Central memory CD8-positive, alpha-beta T cell (primary cell): ENCODE measurements around the gene SPOCK1.

Experiments
- ATAC-seq: fragments of 150-1000 bp; cut with Tn5 transposase; replicated peaks from 2 replicates; pipeline ENCODE4 v1.10.0; 2022; ENCODE audit warnings: mild to moderate bottlenecking, moderate FRiP score, moderate number of reproducible peaks; ENCODE audit not compliant: poor library complexity, severe bottlenecking; ENCODE audit errors: extremely low read depth
- DNase-seq, 2 donors: peaks; one replicate each; pipeline ENCODE4 v3.0.0; 2021; ENCODE audit warnings: low spot score in 2 of 2
- H3K27ac Mint-ChIP-seq: one replicate; pipeline ENCODE4 v1.8.0; 2022; ENCODE audit warnings: low read depth, mild to moderate bottlenecking, moderate library complexity, mixed read lengths
- H3K27me3 Mint-ChIP-seq: one replicate; pipeline ENCODE4 v1.8.0; 2022; ENCODE audit warnings: mixed read lengths
- H3K36me3 Mint-ChIP-seq: one replicate; pipeline ENCODE4 v1.8.0; 2022; ENCODE audit warnings: mild to moderate bottlenecking, moderate library complexity, mixed read lengths; ENCODE audit not compliant: insufficient read depth
- H3K4me1 Mint-ChIP-seq: one replicate; pipeline ENCODE4 v1.8.0; 2022; ENCODE audit warnings: mixed read lengths
- H3K4me3 Mint-ChIP-seq: one replicate; pipeline ENCODE4 v1.8.0; 2022; ENCODE audit warnings: mild to moderate bottlenecking, moderate library complexity, mixed read lengths
- H3K9me3 Mint-ChIP-seq: one replicate; pipeline ENCODE4 v1.8.0; 2022; ENCODE audit warnings: mixed read lengths

The SPOCK1 gene

DNA sequence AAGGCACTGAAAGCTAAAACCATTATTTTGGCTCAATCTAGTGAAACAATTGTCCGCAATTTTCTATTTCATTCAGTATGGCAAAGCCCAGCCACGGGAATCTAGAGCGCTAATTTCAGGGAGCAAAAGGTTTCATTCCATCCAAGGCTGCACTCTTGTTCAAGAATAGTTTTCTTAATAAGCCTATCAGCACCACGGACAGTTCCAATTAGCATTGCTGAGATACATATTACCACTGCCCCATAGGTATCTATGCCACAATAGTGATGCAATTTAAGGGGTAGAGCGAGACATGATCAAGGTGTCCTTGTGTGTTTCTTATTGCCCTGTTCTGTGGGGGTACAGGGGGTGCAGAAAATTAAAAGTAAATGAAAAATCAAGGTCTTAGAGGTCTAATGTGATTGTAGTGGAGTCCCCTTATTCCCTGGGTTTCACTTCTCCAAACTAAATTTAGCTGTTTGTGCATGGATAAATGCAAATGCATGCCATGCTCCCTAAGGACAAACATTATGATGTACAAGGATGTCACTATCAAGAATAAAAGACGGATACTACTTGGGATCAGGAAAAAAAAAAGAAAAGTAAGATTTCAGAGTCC, 45.5 kb downstream of the SPOCK1 start:
- Mint-ChIP-seq H3K27me3 (peaks cover 19% of the 10 kb centered on the region), H3K4me1 (no peaks in the 10 kb centered on the region), H3K36me3 (no peaks in the 10 kb centered on the region), H3K4me3 (no peak overlapping the region), H3K27ac (no peak overlapping the region), H3K9me3 (peaks cover 10% of the 10 kb centered on the region)
- no peak for DNase-seq
- no peak for ATAC-seq

DNA sequence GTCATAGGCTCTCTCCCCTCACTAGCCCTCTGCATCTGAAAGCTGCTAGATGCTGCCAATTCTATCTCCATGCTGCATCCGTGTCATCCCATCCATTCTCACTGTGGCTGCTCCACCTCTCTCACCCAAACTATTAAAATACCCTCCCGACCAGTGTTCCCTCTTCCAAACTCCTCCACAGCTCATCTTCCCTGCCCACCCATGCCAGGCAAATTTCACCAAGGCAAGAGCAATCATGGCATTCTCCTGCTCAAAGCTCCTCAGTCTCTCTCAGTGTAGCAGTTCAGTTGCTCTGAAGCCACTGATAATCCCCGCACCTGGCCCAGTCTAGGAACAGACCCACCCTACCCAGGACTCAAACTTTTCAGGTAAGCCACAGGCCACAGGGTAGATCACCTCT, 48.4 kb downstream of the SPOCK1 start:
- Mint-ChIP-seq H3K4me1 (no peaks in the 10 kb centered on the region), H3K27ac (no peak overlapping the region), H3K9me3 (peaks cover 5% of the 10 kb centered on the region), H3K4me3 (no peak overlapping the region), H3K27me3 (peaks cover 9% of the 10 kb centered on the region), H3K36me3 (no peaks in the 10 kb centered on the region)
- no peak for ATAC-seq
- DNase-seq, result no peak

DNA sequence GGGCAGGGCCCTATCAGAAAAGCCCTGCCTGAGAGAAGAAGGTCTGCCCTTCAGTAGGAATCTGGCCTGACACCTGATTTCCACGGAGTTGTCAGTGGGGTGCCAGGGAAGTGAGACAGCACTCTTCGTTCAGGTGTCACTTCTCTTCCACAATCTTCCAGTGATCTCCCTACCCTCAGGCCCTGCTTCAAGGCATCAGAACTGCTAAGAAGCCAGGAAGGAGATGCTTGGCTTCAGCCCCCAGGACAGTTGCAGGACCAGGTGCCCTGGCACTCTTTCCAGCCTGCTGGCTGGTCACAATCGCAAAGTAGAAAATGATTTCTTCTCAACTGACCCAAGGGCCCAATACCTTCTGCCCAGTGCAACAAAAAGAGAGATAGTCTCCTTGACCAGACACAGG, 50.3 kb downstream of the SPOCK1 start:
- Mint-ChIP-seq H3K36me3 (no peaks in the 10 kb centered on the region), H3K27me3 (peaks cover 18% of the 10 kb centered on the region), H3K4me1 (no peaks in the 10 kb centered on the region), H3K9me3 (peaks cover 5% of the 10 kb centered on the region), H3K4me3 (no peak overlapping the region), H3K27ac (no peak overlapping the region)
- DNase-seq, result no peak
- no peak for ATAC-seq

DNA sequence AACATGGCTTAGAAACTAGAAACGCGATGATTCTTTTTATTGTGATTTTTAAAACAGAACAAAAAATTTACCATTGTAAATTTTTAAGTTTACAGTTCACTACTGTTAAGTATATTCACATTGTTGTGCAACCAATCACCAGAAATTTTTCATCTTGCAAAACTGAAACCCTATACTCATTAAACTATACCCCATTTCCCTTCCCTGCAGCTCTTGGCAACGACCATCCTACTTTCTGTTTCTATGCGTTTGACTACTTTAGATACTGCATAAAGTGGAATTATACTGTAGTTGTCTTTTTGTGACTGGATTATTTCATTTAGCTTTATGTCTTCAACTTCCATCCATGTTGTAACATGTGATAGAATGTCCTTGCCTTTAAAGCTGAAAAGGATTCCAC, 52.5 kb downstream of the SPOCK1 start:
- no peak overlapping the region for H3K27ac Mint-ChIP-seq
- DNase-seq, result no peak
- no peak for ATAC-seq
- H3K4me1 Mint-ChIP-seq, result no peaks in the 10 kb centered on the region
- H3K27me3 Mint-ChIP-seq, result peaks cover 28% of the 10 kb centered on the region
- no peaks in the 10 kb centered on the region for H3K36me3 Mint-ChIP-seq
- H3K9me3 Mint-ChIP-seq, result peaks cover 5% of the 10 kb centered on the region
- no peak overlapping the region for H3K4me3 Mint-ChIP-seq

DNA sequence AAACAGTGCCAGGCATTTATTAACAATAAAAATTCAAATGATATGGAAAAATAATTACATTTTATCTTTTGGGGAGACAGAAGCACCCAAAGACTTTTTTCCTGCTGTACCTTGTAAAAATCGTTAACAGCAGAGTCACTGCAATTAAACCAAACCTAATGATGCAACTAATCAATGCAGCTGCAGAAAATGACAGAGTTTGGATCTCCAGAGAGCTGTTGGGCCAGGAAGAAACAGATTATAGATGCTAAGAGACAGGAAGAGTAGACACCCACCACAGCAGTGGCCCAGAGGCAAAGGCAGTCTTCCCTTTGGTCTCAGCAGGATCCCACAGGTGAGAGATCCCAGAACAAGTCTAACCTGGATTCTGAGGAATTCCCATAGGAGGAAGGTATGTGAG, 53.0 kb downstream of the SPOCK1 start:
- no peak for DNase-seq
- Mint-ChIP-seq H3K36me3 (no peaks in the 10 kb centered on the region), H3K27ac (no peak overlapping the region), H3K27me3 (peaks cover 28% of the 10 kb centered on the region), H3K9me3 (peaks cover 5% of the 10 kb centered on the region), H3K4me3 (no peak overlapping the region), H3K4me1 (no peaks in the 10 kb centered on the region)
- no peak for ATAC-seq

DNA sequence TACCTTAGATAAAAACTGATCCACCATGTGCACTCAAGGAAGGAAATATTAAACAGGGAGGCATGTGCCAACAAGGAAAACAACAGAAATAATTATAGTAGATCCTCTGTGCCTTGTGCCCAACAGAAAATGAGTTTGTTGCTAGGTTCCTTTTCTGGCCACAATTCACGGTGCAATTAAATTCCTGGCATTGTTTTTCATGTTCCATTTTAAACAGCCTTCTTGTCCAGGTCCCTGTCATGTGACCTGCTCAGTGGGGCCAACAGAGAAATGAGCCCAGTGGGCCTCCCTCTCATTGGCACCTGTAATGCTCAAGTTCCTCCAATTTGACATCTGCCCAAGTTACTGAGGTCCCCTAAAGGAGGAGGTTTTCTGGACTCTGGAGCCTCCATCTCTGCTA, 56.5 kb downstream of the SPOCK1 start:
- H3K27ac Mint-ChIP-seq, result no peak overlapping the region
- peaks cover 29% of the 10 kb centered on the region for H3K27me3 Mint-ChIP-seq
- no peaks in the 10 kb centered on the region for H3K36me3 Mint-ChIP-seq
- H3K4me3 Mint-ChIP-seq, result no peak overlapping the region
- no peaks in the 10 kb centered on the region for H3K4me1 Mint-ChIP-seq
- ATAC-seq, result no peak
- H3K9me3 Mint-ChIP-seq, result no peaks in the 10 kb centered on the region
- no peak for DNase-seq

DNA sequence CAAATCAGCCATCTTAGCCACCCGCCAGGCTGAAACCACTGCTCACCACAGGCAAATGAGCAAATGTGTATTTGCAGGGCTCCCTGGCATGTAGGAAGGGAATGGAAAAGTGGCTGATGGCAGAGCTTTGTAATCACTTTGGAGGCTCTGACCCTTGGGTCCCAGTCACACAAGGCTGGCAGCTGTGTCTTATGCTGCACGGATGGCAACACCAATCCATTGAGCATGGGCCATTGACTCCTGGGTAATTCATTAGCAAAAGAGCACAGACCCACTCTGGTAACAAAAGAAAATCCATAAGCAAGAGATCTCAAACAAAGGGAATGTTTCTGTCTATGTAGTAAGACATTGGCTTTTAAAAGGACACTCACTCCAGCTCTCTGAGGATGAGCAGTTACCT, 57.6 kb downstream of the SPOCK1 start:
- no peak for ATAC-seq
- no peak for DNase-seq
- H3K27ac Mint-ChIP-seq, result no peak overlapping the region
- no peak overlapping the region for H3K4me3 Mint-ChIP-seq
- no peaks in the 10 kb centered on the region for H3K4me1 Mint-ChIP-seq
- no peaks in the 10 kb centered on the region for H3K9me3 Mint-ChIP-seq
- H3K27me3 Mint-ChIP-seq, result peaks cover 29% of the 10 kb centered on the region
- no peaks in the 10 kb centered on the region for H3K36me3 Mint-ChIP-seq

DNA sequence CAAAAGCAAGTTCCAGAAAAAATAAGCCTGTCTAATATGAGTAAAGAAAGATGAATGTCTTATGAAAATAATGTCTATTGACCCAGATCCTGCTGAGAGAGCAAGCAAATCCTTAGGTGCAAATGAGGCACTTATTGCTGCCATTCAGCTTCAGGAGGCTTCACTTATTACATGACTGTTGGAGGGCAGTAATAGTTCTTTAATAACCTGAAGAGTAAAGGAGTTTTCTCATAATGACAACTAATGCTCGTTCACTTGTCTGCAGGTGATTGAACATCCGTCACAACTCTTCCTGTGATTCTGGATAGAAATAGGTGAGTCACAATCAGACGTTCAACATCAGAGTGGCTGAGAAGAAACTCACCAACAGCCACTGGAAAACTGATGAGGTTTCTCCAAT, 58.3 kb downstream of the SPOCK1 start:
- no peak for DNase-seq
- peaks cover 29% of the 10 kb centered on the region for H3K27me3 Mint-ChIP-seq
- ATAC-seq, result no peak
- no peak overlapping the region for H3K4me3 Mint-ChIP-seq
- H3K9me3 Mint-ChIP-seq, result no peaks in the 10 kb centered on the region
- no peaks in the 10 kb centered on the region for H3K36me3 Mint-ChIP-seq
- no peak overlapping the region for H3K27ac Mint-ChIP-seq
- no peaks in the 10 kb centered on the region for H3K4me1 Mint-ChIP-seq

DNA sequence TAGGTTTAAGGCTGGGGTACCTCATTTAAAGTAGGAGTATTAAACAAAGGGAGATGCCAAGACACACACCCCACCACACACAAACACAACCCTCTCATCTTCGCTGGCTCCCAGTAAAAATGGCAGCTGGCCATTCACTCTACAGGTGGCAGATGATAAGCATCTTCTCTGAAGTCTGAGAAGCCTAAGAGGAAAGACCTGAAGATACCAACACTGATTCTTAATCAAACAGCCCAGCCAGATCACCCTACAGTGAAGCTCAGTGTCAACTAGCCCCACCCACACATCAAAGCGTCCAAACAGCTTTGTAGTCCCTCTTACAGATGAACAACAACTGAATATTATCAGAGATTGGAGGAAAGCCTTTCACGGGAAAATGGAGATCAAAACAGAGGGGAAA, 59.5 kb downstream of the SPOCK1 start:
- H3K9me3 Mint-ChIP-seq, result no peaks in the 10 kb centered on the region
- ATAC-seq (no peak), DNase-seq (no peak)
- no peaks in the 10 kb centered on the region for H3K36me3 Mint-ChIP-seq
- no peak overlapping the region for H3K27ac Mint-ChIP-seq
- H3K4me3 Mint-ChIP-seq, result no peak overlapping the region
- peaks cover 27% of the 10 kb centered on the region for H3K27me3 Mint-ChIP-seq
- H3K4me1 Mint-ChIP-seq, result no peaks in the 10 kb centered on the region

DNA sequence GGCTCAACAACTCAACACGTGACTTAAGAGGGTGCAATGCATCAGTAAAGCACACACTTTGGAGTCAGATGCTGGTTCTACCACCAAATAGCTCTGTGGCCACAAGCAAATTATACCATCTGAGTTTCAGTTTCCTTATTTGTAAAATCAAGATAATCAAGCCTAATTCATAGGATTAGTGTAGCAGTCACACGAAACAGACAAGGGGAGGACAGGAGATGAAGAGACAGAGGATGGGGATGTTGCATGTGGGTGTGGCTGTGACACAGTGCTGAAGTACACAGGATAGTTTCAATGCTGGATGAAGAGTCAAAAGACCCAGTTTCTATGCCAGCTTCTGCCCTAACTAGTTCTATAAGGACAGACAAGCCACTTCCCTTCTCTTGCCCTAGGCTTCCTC, 60.2 kb downstream of the SPOCK1 start:
- no peak for DNase-seq
- no peak for ATAC-seq
- Mint-ChIP-seq H3K4me3 (no peak overlapping the region), H3K27ac (no peak overlapping the region), H3K27me3 (peaks cover 20% of the 10 kb centered on the region), H3K9me3 (no peaks in the 10 kb centered on the region), H3K4me1 (no peaks in the 10 kb centered on the region), H3K36me3 (no peaks in the 10 kb centered on the region)

DNA sequence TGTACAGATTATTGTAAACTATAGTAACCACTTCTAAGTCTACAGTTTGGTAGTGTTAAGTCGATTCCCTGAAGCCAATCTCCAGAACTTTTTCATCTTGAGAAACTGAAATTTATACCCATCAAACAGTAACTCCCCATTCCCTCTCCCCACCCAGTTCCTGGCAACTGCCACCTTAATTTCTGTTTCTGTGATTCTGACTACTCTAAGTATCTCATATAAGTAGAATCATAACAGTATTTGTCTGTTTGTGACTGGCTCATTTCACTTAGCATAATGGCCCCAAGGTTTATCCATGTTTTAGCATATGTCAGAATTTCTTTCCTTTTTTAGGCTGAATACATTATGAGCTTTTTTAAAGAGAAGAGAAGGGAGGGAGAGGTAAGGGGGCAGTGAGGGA, 61.4 kb downstream of the SPOCK1 start:
- no peak overlapping the region for H3K4me3 Mint-ChIP-seq
- H3K4me1 Mint-ChIP-seq, result no peaks in the 10 kb centered on the region
- H3K27me3 Mint-ChIP-seq, result peaks cover 9% of the 10 kb centered on the region
- no peak overlapping the region for H3K27ac Mint-ChIP-seq
- H3K36me3 Mint-ChIP-seq, result no peaks in the 10 kb centered on the region
- DNase-seq (no peak), ATAC-seq (no peak)
- no peaks in the 10 kb centered on the region for H3K9me3 Mint-ChIP-seq

DNA sequence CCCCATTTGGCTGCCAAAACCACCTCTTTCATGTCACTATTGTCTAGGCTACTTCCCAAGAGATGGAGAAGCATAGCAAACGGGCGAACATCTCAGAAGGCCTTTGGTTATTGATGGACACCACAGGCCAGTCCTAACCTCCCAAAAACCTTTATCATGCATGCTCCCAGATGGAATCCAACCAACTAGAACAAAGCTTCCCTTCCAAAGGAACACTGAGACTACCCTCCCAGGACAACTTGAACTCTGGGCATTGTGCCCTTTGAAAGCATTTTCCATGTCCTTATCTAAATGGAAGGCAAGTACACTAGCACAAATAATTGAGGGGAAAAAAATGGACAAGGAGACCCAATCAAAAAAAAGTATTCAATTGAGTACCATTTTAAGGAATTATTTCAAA, 65.6 kb downstream of the SPOCK1 start:
- DNase-seq (no peak), ATAC-seq (no peak)
- H3K9me3 Mint-ChIP-seq, result peaks cover 5% of the 10 kb centered on the region
- no peak overlapping the region for H3K4me3 Mint-ChIP-seq
- no peaks in the 10 kb centered on the region for H3K36me3 Mint-ChIP-seq
- H3K27me3 Mint-ChIP-seq, result peaks cover 17% of the 10 kb centered on the region
- no peaks in the 10 kb centered on the region for H3K4me1 Mint-ChIP-seq
- H3K27ac Mint-ChIP-seq, result no peak overlapping the region

DNA sequence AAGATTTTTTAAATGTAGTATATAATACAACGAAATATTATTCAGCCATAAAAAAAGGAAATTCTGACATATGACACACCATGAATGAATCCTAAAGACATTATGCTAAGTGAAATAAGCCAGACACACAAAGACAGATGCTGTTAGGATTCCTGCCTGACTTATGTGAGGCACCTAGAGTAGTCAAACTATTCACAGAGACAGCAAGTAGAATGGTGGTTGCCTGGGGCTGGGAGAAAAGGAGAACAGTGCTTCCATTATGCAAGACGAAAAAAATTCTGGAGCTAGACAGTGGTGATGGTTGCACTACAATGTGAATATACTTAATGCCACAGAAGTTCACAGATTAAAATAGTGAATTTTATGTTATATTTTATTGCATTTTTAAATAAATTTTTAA, 66.8 kb downstream of the SPOCK1 start:
- H3K36me3 Mint-ChIP-seq, result no peaks in the 10 kb centered on the region
- peaks cover 9% of the 10 kb centered on the region for H3K27me3 Mint-ChIP-seq
- H3K27ac Mint-ChIP-seq, result no peak overlapping the region
- H3K9me3 Mint-ChIP-seq, result peaks cover 5% of the 10 kb centered on the region
- no peak overlapping the region for H3K4me3 Mint-ChIP-seq
- ATAC-seq (no peak), DNase-seq (no peak)
- no peaks in the 10 kb centered on the region for H3K4me1 Mint-ChIP-seq

DNA sequence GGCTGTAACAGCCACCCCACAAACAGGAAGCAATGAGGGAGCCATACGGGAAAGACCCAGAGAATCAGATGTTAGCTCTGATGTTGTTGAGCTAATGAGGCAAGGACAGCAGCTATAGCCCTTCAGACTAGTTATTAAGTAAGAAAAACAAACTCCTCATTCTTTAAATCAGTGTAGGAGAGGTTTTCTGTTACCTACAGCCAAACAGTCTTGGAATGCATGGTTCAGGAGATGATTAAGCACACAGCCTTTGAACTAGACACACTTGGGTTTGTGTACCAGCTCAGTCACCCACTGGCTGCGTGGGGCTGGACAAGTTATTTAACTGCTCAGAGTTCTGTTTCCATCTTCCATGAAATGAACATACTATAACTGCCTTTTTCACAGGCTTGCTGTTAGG, 68.1 kb downstream of the SPOCK1 start:
- H3K4me1 Mint-ChIP-seq, result no peaks in the 10 kb centered on the region
- H3K27ac Mint-ChIP-seq, result no peak overlapping the region
- ATAC-seq (no peak), DNase-seq (no peak)
- H3K36me3 Mint-ChIP-seq, result no peaks in the 10 kb centered on the region
- H3K27me3 Mint-ChIP-seq, result peaks cover 9% of the 10 kb centered on the region
- H3K9me3 Mint-ChIP-seq, result peaks cover 5% of the 10 kb centered on the region
- H3K4me3 Mint-ChIP-seq, result no peak overlapping the region
